NT2/D1 (cell line): ENCODE data around the gene DNAJC1.
"Not testable (repeated sequence)": the region's sequence is repeated elsewhere in the genome, so short reads cannot be mapped to it uniquely, and the experiment has no call there.

ENCODE experiments used
- DNase-seq: peaks from one replicate; pipeline ENCODE4 v3.0.0-alpha.2; 2011; ENCODE audit warnings: low read depth, low spot score
- H3K27me3 ChIP-seq: 2 replicates; pipeline ENCODE4 v1.6.0; 2011; ENCODE audit warnings: mild to moderate bottlenecking; ENCODE audit not compliant: insufficient read length, insufficient read depth
- H3K36me3 ChIP-seq: 2 replicates; pipeline ENCODE4 v1.6.1; 2011; ENCODE audit warnings: mild to moderate bottlenecking, low read length, mixed read lengths; ENCODE audit not compliant: insufficient read depth, insufficient read length
- H3K4me1 ChIP-seq: 2 replicates; pipeline ENCODE4 v1.5.1; 2011; ENCODE audit not compliant: insufficient read depth, insufficient read length
- H3K4me3 ChIP-seq: 2 replicates; pipeline ENCODE4 v1.5.1; 2011; ENCODE audit warnings: low read depth; ENCODE audit not compliant: insufficient read length
- H3K9ac ChIP-seq: 2 replicates; pipeline ENCODE4 v1.6.0; 2011; ENCODE audit warnings: low read depth; ENCODE audit not compliant: insufficient read length
- H3K9me3 ChIP-seq: 2 replicates; pipeline ENCODE4 v1.5.1; 2011; ENCODE audit warnings: mild to moderate bottlenecking, low read length; ENCODE audit not compliant: insufficient read depth
- SUZ12 ChIP-seq: IDR thresholded peaks from 2 replicates; pipeline ENCODE4 v1.6.1; 2011; ENCODE audit not compliant: insufficient read length, insufficient read depth; ENCODE audit errors: extremely low read depth
- YY1 ChIP-seq: IDR thresholded peaks from 2 replicates; pipeline ENCODE4 v1.6.1; 2011; ENCODE audit not compliant: insufficient read length, insufficient read depth
- ZNF274 ChIP-seq: IDR thresholded peaks from 2 replicates; pipeline ENCODE4 v1.6.1; 2011; ENCODE audit warnings: mild to moderate bottlenecking, low read depth, low read length

DNAJC1 gene

GRCh38 chr10:22030421-22030820 lies 26.9 kb upstream of the DNAJC1 start:
- Histone ChIP-seq H3K27me3 (no peaks in the 10 kb centered on the region), H3K9ac (no peak overlapping the region), H3K4me3 (no peak overlapping the region), H3K36me3 (no peaks in the 10 kb centered on the region), H3K9me3 (peaks cover 4% of the 10 kb centered on the region; the same call in 1 of the 2 replicates), H3K4me1 (no peaks in the 10 kb centered on the region)
- no peak for TF ChIP-seq SUZ12
- TF ChIP-seq ZNF274, result no peak
- no peak for TF ChIP-seq YY1
- no peak for DNase-seq

- H3K27me3 ChIP-seq, result no peaks in the 10 kb centered on the region
- TF ChIP-seq YY1, result no peak
- no peak for TF ChIP-seq ZNF274
- no peak for TF ChIP-seq SUZ12
- H3K36me3 ChIP-seq, result no peaks in the 10 kb centered on the region
- H3K9me3 ChIP-seq, result no peaks in the 10 kb centered on the region; the same call in 1 of the 2 replicates
- no peak overlapping the region for H3K4me3 ChIP-seq
- H3K4me1 ChIP-seq, result no peaks in the 10 kb centered on the region
- no peak for DNase-seq
- H3K9ac ChIP-seq, result no peak overlapping the region
These were observed 26.1 kb upstream of the DNAJC1 start for GRCh38 chr10:22029445-22030236.

- no peak overlapping the region for H3K9ac ChIP-seq
- no peak for DNase-seq
- H3K27me3 ChIP-seq, result no peaks in the 10 kb centered on the region
- no peaks in the 10 kb centered on the region for H3K4me1 ChIP-seq
- H3K9me3 ChIP-seq, result no peaks in the 10 kb centered on the region; the same call in 1 of the 2 replicates
- H3K36me3 ChIP-seq, result no peaks in the 10 kb centered on the region
- H3K4me3 ChIP-seq, result no peak overlapping the region
- TF ChIP-seq YY1 (no peak), ZNF274 (no peak), SUZ12 (no peak)
These were observed 24.1 kb upstream of the DNAJC1 start for GRCh38 chr10:22027364-22028238.

GRCh38 chr10:22026287-22026686 lies 22.8 kb upstream of the DNAJC1 start:
- no peaks in the 10 kb centered on the region for H3K9me3 ChIP-seq
- H3K27me3 ChIP-seq, result no peaks in the 10 kb centered on the region
- no peaks in the 10 kb centered on the region for H3K4me1 ChIP-seq
- TF ChIP-seq SUZ12 (no peak), ZNF274 (no peak), YY1 (no peak)
- H3K9ac ChIP-seq, result no peak overlapping the region
- no peaks in the 10 kb centered on the region for H3K36me3 ChIP-seq
- no peak overlapping the region for H3K4me3 ChIP-seq
- DNase-seq, result no peak

DNA sequence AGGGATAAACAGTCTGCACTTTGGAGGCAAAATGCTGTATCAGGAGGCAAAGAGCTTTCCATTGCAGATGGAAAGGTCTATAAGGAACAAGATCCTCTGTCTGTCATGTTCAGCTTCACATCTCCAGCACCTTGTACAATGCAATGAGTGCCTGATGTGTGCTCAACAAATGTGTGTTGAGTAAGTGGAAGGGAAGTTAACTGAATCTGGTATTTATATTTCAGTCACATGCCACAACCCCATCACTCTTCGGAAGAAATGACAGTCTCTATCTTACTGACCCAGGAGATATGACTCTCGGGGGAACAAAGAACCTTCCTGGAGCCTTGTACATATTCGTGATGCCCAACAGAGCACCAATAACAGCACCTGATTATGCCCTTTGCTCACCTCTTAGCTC lies 20.0 kb upstream of the DNAJC1 start:
- no peak for TF ChIP-seq YY1
- no peak for TF ChIP-seq SUZ12
- TF ChIP-seq ZNF274, result no peak
- Histone ChIP-seq H3K36me3 (no peaks in the 10 kb centered on the region), H3K4me1 (no peaks in the 10 kb centered on the region), H3K27me3 (no peaks in the 10 kb centered on the region), H3K9ac (no peak overlapping the region), H3K9me3 (no peaks in the 10 kb centered on the region), H3K4me3 (no peak overlapping the region)
- no peak for DNase-seq

- Histone ChIP-seq H3K36me3 (no peaks in the 10 kb centered on the region), H3K9ac (no peak overlapping the region), H3K4me3 (no peak overlapping the region), H3K4me1 (no peaks in the 10 kb centered on the region), H3K27me3 (no peaks in the 10 kb centered on the region), H3K9me3 (no peaks in the 10 kb centered on the region)
- no peak for DNase-seq
- TF ChIP-seq ZNF274 (no peak), SUZ12 (no peak), YY1 (no peak)
These were observed 18.9 kb upstream of the DNAJC1 start for GRCh38 chr10:22022257-22023032.

GRCh38 chr10:22021144-22021543 lies 17.6 kb upstream of the DNAJC1 start:
- not testable (repeated sequence) for H3K9me3 ChIP-seq, H3K4me1 ChIP-seq, H3K27me3 ChIP-seq

More at GRCh38 chr10:22021144-22021543, 17.6 kb upstream of the DNAJC1 start:
- H3K36me3 ChIP-seq, DNase-seq, H3K9ac ChIP-seq, H3K4me3 ChIP-seq: not testable (repeated sequence)
